Measurements from ENCODE around the gene DPH7. TPM values are rescaled to one million over a fixed set of nuclear protein-coding genes. Genes with fewer than 3 reads are reported as not detected.
"Not testable (repeated sequence)": the region's sequence is repeated elsewhere in the genome, so short reads cannot be mapped to it uniquely, and the experiment has no call there.

The DPH7 gene
- total RNA-seq, 2 experiments from 2014 or later = 31.7 to 33.7 TPM

DNA sequence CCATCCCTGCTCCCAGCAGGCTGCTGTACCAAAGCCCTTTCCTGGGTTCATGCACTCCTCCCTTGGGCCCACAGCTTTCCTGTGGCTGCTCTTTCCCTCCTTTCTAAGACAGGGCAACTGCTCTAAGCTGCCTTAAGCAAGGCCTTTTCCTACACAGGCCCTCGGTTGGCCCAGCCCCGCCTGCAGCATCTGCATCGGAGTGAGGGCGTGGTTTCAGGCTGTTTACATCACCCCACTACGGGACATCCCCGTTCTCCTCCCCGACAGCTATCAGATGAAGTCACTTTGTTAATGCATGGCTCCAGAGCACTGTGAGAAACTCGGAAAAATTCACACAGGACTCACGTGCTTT, 3.4 kb downstream of the DPH7 start:
- peaks cover 26% of the 10 kb centered on the region for H3K4me1 Mint-ChIP-seq
- DNase-seq = no peak
- no peak overlapping the region for H3K4me3 Mint-ChIP-seq
- no peaks in the 10 kb centered on the region for H3K27me3 Mint-ChIP-seq
- H3K27ac Mint-ChIP-seq = peak overlapping the region; percentile 15
- H3K9me3 Mint-ChIP-seq = no peaks in the 10 kb centered on the region
- peaks cover 30% of the 10 kb centered on the region for H3K36me3 Mint-ChIP-seq

DNA sequence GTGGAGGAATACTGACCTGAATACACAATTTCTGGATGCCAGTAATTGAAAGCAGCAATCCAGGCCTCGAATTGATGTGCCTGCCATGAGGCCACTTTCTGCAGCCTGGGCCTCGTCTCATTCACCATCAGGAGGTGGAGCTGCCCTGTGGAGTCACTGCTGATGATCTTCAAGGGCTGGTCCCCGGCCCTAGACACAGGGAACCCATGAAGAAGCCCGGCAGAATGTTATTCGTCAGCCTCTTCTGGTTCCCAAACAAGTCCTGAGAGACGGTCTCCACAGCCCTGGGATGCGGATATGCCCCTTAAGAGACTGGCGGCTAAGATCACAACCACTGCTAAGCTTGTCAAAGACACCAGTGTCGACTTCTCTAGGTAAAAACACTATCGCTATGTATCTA, 4.5 kb downstream of the DPH7 start:
- no peaks in the 10 kb centered on the region for H3K9me3 Mint-ChIP-seq
- no peak overlapping the region for H3K27ac Mint-ChIP-seq
- peaks cover 34% of the 10 kb centered on the region for H3K36me3 Mint-ChIP-seq
- H3K27me3 Mint-ChIP-seq = no peaks in the 10 kb centered on the region
- no peak for DNase-seq
- peaks cover 26% of the 10 kb centered on the region for H3K4me1 Mint-ChIP-seq
- no peak overlapping the region for H3K4me3 Mint-ChIP-seq

- no peaks in the 10 kb centered on the region for H3K27me3 Mint-ChIP-seq
- H3K27ac Mint-ChIP-seq = no peak overlapping the region
- H3K4me1 Mint-ChIP-seq = peaks cover 4% of the 10 kb centered on the region
- no peak overlapping the region for H3K4me3 Mint-ChIP-seq
- DNase-seq = no peak
- H3K36me3 Mint-ChIP-seq = peaks cover 26% of the 10 kb centered on the region
- no peaks in the 10 kb centered on the region for H3K9me3 Mint-ChIP-seq
Observed at GRCh38 chr9:137570566-137570965, 8.2 kb downstream of the DPH7 start.

DNA sequence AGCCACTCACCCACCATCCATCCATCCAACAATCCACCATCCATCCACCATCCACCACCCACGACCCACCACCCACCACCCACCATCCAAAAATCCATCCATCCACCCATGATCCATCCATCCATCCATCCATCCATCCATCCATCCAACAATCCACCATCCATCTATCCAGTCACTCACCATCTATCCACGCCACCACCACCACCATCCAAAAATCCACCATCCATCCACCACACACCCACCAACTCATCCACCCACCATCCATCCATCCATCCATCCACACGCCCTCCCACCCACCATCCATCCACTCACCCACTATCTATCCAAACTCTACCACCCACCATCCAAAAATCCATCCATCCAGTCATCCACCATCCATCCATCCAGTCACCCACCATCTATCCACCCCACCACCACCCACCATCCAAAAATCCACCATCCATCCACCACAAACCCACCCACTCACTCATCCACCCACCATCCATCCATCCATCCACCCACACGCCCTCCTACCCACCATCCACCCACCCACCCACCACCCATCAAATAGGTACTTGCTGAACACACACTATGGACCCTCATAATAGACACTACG, 9.0 kb downstream of the DPH7 start:
- no peak for DNase-seq
- no peaks in the 10 kb centered on the region for H3K9me3 Mint-ChIP-seq
- no peaks in the 10 kb centered on the region for H3K27me3 Mint-ChIP-seq
- peaks cover 23% of the 10 kb centered on the region for H3K36me3 Mint-ChIP-seq
- peak overlapping the region; percentile 39 for H3K27ac Mint-ChIP-seq
- no peaks in the 10 kb centered on the region for H3K4me1 Mint-ChIP-seq
- H3K4me3 Mint-ChIP-seq = no peak overlapping the region

DNA sequence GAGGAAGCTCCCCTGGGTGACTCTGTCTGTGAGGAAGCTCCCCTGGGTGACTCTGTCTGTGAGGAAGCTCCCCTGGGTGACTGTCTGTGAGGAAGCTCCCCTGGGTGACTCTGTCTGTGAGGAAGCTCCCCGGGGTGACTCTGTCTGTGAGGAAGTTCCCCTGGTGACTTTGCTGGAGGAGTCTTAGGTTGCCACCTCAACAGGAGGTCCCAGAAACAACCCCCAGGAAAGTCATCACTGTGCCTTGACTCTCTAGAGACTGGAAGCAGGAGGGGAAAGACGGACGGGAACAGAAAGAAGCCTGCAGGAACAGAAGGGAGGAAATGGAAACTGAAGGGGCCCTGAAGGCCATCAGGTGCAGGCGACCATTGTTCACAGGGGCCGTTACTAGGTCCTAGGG, 10.3 kb downstream of the DPH7 start:
- not testable (repeated sequence) for H3K4me1 Mint-ChIP-seq, H3K9me3 Mint-ChIP-seq, H3K4me3 Mint-ChIP-seq, DNase-seq, H3K27me3 Mint-ChIP-seq
- Mint-ChIP-seq H3K36me3 (peaks cover 26% of the 10 kb centered on the region), H3K27ac (peak overlapping the region; percentile 46)

GRCh38 chr9:137564817-137565411, 13.8 kb downstream of the DPH7 start:
- no peak for DNase-seq
- Mint-ChIP-seq H3K36me3 (peaks cover 20% of the 10 kb centered on the region), H3K9me3 (no peaks in the 10 kb centered on the region), H3K27ac (no peak overlapping the region), H3K4me1 (no peaks in the 10 kb centered on the region), H3K4me3 (no peak overlapping the region), H3K27me3 (no peaks in the 10 kb centered on the region)

DNA sequence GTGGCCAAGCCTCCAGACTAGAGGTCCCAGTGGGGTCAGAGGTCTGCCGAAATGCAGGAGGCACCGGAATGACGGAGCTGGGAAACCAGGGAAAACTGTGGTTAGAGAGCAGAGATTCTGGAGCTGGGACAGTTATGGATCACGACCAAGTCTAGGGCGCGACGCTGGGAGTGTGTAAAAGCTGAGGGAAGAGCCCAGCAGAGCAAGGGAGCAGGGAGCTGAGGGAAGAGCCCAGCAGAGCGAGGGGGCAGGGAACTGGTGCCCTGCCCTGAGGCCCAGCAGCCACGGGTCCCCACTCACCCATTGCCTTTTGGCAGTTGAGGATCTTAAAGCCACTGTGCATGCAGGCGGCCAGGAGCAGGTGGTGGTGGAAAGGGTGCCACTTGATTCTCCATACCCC, 14.6 kb downstream of the DPH7 start:
- Mint-ChIP-seq H3K4me3 (no peak overlapping the region), H3K27me3 (no peaks in the 10 kb centered on the region), H3K27ac (no peak overlapping the region), H3K36me3 (peaks cover 23% of the 10 kb centered on the region), H3K9me3 (no peaks in the 10 kb centered on the region), H3K4me1 (no peaks in the 10 kb centered on the region)
- no peak for DNase-seq

- no peaks in the 10 kb centered on the region for H3K27me3 Mint-ChIP-seq
- no peak for DNase-seq
- peaks cover 3% of the 10 kb centered on the region for H3K4me1 Mint-ChIP-seq
- H3K4me3 Mint-ChIP-seq = no peak overlapping the region
- H3K36me3 Mint-ChIP-seq = peaks cover 19% of the 10 kb centered on the region
- no peaks in the 10 kb centered on the region for H3K9me3 Mint-ChIP-seq
- H3K27ac Mint-ChIP-seq = no peak overlapping the region
Observed at GRCh38 chr9:137558127-137558526, 20.6 kb downstream of the DPH7 start.

GRCh38 chr9:137556069-137556838, 22.5 kb downstream of the DPH7 start:
- Mint-ChIP-seq H3K9me3 (no peaks in the 10 kb centered on the region), H3K27me3 (no peaks in the 10 kb centered on the region), H3K4me3 (no peak overlapping the region), H3K36me3 (peaks cover 19% of the 10 kb centered on the region), H3K4me1 (peaks cover 11% of the 10 kb centered on the region), H3K27ac (no peak overlapping the region)
- DNase-seq = no peak

GRCh38 chr9:137555179-137555578, 23.5 kb downstream of the DPH7 start:
- no peak for DNase-seq
- H3K27ac Mint-ChIP-seq = peak overlapping the region; percentile 57
- no peak overlapping the region for H3K4me3 Mint-ChIP-seq
- no peaks in the 10 kb centered on the region for H3K9me3 Mint-ChIP-seq
- H3K27me3 Mint-ChIP-seq = no peaks in the 10 kb centered on the region
- peaks cover 13% of the 10 kb centered on the region for H3K4me1 Mint-ChIP-seq
- peaks cover 18% of the 10 kb centered on the region for H3K36me3 Mint-ChIP-seq

DNA sequence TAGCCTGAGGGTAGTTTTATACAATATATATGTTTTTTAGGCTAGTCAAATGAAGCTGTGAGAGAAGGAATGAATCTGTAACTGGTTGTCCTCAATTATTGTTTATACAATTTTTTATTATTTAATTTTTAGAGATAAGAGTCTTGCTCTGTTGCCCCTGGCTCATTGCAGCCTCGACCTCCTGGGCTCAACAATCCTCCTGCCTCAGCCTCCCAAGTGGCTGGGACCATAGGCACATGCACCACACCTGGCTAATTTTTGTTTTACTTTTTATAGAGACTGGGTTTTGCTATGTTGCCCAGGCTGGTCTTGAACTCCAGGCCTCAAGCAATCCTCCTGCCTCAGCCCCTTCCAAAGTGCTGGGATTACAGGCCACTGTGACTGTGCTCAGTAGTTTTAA, 24.4 kb downstream of the DPH7 start:
- H3K4me1 Mint-ChIP-seq = peaks cover 18% of the 10 kb centered on the region
- no peaks in the 10 kb centered on the region for H3K27me3 Mint-ChIP-seq
- H3K27ac Mint-ChIP-seq = no peak overlapping the region
- DNase-seq = no peak
- peaks cover 11% of the 10 kb centered on the region for H3K36me3 Mint-ChIP-seq
- H3K4me3 Mint-ChIP-seq = no peak overlapping the region
- no peaks in the 10 kb centered on the region for H3K9me3 Mint-ChIP-seq

- peak overlapping the region; percentile 48 for H3K27ac Mint-ChIP-seq
- peaks cover 11% of the 10 kb centered on the region for H3K36me3 Mint-ChIP-seq
- H3K27me3 Mint-ChIP-seq, DNase-seq, H3K4me3 Mint-ChIP-seq, H3K9me3 Mint-ChIP-seq: not testable (repeated sequence)
- peaks cover 18% of the 10 kb centered on the region for H3K4me1 Mint-ChIP-seq
Observed at GRCh38 chr9:137553654-137554053, 25.1 kb downstream of the DPH7 start.

DNA sequence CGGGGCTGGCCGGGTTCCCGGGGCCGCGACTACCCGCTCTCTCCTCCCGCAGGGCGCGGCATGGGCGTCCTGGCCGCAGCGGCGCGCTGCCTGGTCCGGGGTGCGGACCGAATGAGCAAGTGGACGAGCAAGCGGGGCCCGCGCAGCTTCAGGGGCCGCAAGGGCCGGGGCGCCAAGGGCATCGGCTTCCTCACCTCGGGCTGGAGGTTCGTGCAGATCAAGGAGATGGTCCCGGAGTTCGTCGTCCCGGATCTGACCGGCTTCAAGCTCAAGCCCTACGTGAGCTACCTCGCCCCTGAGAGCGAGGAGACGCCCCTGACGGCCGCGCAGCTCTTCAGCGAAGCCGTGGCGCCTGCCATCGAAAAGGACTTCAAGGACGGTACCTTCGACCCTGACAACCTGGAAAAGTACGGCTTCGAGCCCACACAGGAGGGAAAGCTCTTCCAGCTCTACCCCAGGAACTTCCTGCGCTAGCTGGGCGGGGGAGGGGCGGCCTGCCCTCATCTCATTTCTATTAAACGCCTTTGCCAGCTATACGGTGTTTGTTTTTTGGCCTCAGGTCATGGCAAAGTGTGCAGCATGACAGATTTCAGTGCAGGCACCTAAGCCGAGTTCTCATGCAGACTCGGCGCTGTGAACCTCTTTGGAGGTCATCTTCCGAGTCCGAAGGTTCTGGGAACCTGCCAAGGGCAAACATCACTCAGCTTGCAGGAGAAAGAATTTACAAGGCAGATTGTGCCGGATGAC, 26.5 kb downstream of the DPH7 start:
- Mint-ChIP-seq H3K36me3 (peaks cover 11% of the 10 kb centered on the region), H3K27me3 (no peaks in the 10 kb centered on the region), H3K4me1 (peaks cover 18% of the 10 kb centered on the region), H3K4me3 (peak overlapping the region; percentile 88), H3K27ac (peak overlapping the region; percentile 72), H3K9me3 (no peaks in the 10 kb centered on the region)
- no peak for DNase-seq

- peaks cover 11% of the 10 kb centered on the region for H3K36me3 Mint-ChIP-seq
- peak within 1 kb of the TSS; percentile 72 for H3K27ac Mint-ChIP-seq
- H3K27me3 Mint-ChIP-seq = no peaks in the 10 kb centered on the region
- H3K9me3 Mint-ChIP-seq = no peaks in the 10 kb centered on the region
- H3K4me3 Mint-ChIP-seq = peak within 1 kb of the TSS; percentile 88
- H3K4me1 Mint-ChIP-seq = peaks cover 18% of the 10 kb centered on the region
- peak; percentile 95 for DNase-seq
Observed at GRCh38 chr9:137551264-137552021, 27.3 kb downstream of the DPH7 start, which contains the start of gene MRPL41. MRPL41 (plus strand) TSS chr9:137551879; CDS start chr9:137552082, 203 bp downstream.

DNA sequence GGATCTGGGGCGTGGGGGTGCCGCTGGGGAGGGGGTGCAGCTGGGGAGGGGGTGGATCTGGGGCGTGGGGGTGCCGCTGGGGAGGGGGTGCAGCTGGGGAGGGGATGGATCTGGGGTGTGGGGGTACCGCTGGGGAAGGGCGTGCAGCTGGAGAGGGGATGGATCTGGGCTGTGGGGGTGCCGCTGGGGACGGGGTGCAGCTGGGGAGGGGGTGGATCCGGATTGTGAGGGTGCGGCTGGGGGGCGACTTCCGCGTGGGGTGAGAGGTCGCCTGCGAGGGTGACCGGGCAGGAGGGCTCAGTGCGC, 27.8 kb downstream of the DPH7 start:
- peak overlapping the region; percentile 68 for H3K4me3 Mint-ChIP-seq

More for the DNA sequence above, 27.8 kb downstream of the DPH7 start:
- not testable (repeated sequence) for H3K9me3 Mint-ChIP-seq, DNase-seq, H3K27me3 Mint-ChIP-seq
- Mint-ChIP-seq H3K27ac (peak overlapping the region; percentile 38), H3K4me1 (peaks cover 18% of the 10 kb centered on the region), H3K36me3 (peaks cover 11% of the 10 kb centered on the region)

All from activated naive CD8-positive, alpha-beta T cell treated with anti-CD3 and anti-CD28 coated beads for 36 hours (primary cell).